B cell (primary cell): ENCODE results near the gene PLXNB1.

ENCODE experiments used
- CTCF ChIP-seq: fragments of 200-600 bp; IDR thresholded peaks from one replicate; pipeline ENCODE4 v1.8.0; 2022; ENCODE audit warnings: antibody characterized with exemption, mild to moderate bottlenecking
- EZH2 ChIP-seq: IDR thresholded peaks from 2 replicates; pipeline ENCODE4 v1.6.1; 2012; ENCODE audit warnings: borderline replicate concordance, low read depth, mild to moderate bottlenecking, moderate library complexity, low read length; ENCODE audit not compliant: insufficient read depth, poor library complexity, severe bottlenecking

GRCh38 chr3:48426944-48427629 is 2.8 kb downstream of the PLXNB1 start:
- TF ChIP-seq CTCF (no peak), EZH2 (no peak)
